NOMO-1 treated with DMSO at 0.1 percent for 48 hours (cell line): Measurements from ENCODE around the gene HSPB8.
"Not testable (repeated sequence)": the region's sequence is repeated elsewhere in the genome, so short reads cannot be mapped to it uniquely, and the experiment has no call there.

ENCODE experiments used
- DNase-seq: peaks from one replicate; lab custom pipeline; 2025; ENCODE audit not compliant: unreplicated experiment; lab: John Stamatoyannopoulos, UW

Gene HSPB8

GRCh38 chr12:119204671-119205285 is 26.0 kb downstream of the HSPB8 start:
- DNase-seq, result no peak

- DNase-seq, result no peak
These were observed 27.8 kb downstream of the HSPB8 start for GRCh38 chr12:119206348-119207062.

- DNase-seq, result no peak
These were observed 28.4 kb downstream of the HSPB8 start for GRCh38 chr12:119207063-119207560.

GRCh38 chr12:119208626-119209061 is 29.9 kb downstream of the HSPB8 start:
- DNase-seq, result no peak

- no peak for DNase-seq
These were observed 33.2 kb downstream of the HSPB8 start for GRCh38 chr12:119211884-119212283.

- no peak for DNase-seq
These were observed 37.4 kb downstream of the HSPB8 start for GRCh38 chr12:119216084-119216483.

- DNase-seq, result not testable (repeated sequence)
These were observed 40.1 kb downstream of the HSPB8 start for GRCh38 chr12:119218875-119219274.

- DNase-seq, result no peak
These were observed 43.7 kb downstream of the HSPB8 start for GRCh38 chr12:119222222-119222951.

- no peak for DNase-seq
These were observed 46.7 kb downstream of the HSPB8 start for GRCh38 chr12:119225454-119225853.

- DNase-seq, result no peak
These were observed 48.6 kb downstream of the HSPB8 start for GRCh38 chr12:119227292-119227691.

GRCh38 chr12:119229205-119229604 is 50.5 kb downstream of the HSPB8 start:
- no peak for DNase-seq

GRCh38 chr12:119229837-119230236 is 51.1 kb downstream of the HSPB8 start:
- no peak for DNase-seq

- DNase-seq, result no peak
These were observed 52.1 kb downstream of the HSPB8 start for GRCh38 chr12:119230807-119231206.

- DNase-seq, result no peak
These were observed 53.0 kb downstream of the HSPB8 start for GRCh38 chr12:119231774-119232173.

- no peak for DNase-seq
These were observed 56.5 kb downstream of the HSPB8 start for GRCh38 chr12:119235197-119235751.

GRCh38 chr12:119236372-119236771 is 57.6 kb downstream of the HSPB8 start:
- no peak for DNase-seq

GRCh38 chr12:119239040-119239439 is 60.3 kb downstream of the HSPB8 start:
- no peak for DNase-seq

- DNase-seq, result no peak
These were observed 62.3 kb downstream of the HSPB8 start for GRCh38 chr12:119241049-119241448.

- DNase-seq, result no peak
These were observed 62.9 kb downstream of the HSPB8 start for GRCh38 chr12:119241580-119242169.
